Right atrium auricular region (tissue), 2 donors: ENCODE results near the gene PIK3R5. TPM values are rescaled to one million over a fixed set of nuclear protein-coding genes. Genes with fewer than 3 reads are reported as not detected.

ENCODE experiments used
- DNase-seq: peaks from one replicate; pipeline ENCODE4 v3.0.0-alpha.2; 2019; ENCODE audit warnings: low spot score
- H3K27ac ChIP-seq, 2 donors: fragments of 200-600 bp; sonication (generic); 1 replicate in 1 of 2; 2 replicates in 1 of 2; pipeline ENCODE4 v1.5.1; 2016 to 2019
- H3K27me3 ChIP-seq, 2 donors: fragments of 200-600 bp; sonication (generic); one replicate each; pipeline versions ENCODE4 v1.5.1 to v1.6.0; 2017 to 2019
- H3K36me3 ChIP-seq: fragments of 200-600 bp; sonication (generic); one replicate; pipeline ENCODE4 v1.5.1; 2016
- H3K4me1 ChIP-seq, 2 donors: fragments of 200-600 bp; sonication (generic); one replicate each; pipeline versions ENCODE4 v1.5.1 to v1.6.0; 2017 to 2019
- H3K4me3 ChIP-seq, 2 donors: fragments of 200-600 bp; sonication (generic); 1 replicate in 1 of 2; 2 replicates in 1 of 2; pipeline ENCODE4 v1.5.1; 2017 to 2019; ENCODE audit warnings: mild to moderate bottlenecking in 1 of 2, moderate library complexity in 1 of 2
- H3K9me3 ChIP-seq, 2 donors: fragments of 200-600 bp; sonication (generic); one replicate each; pipeline ENCODE4 v1.5.1; 2019
- CTCF ChIP-seq, 2 donors: fragments of 200-600 bp; sonication (generic); IDR thresholded peaks; one replicate each; pipeline ENCODE4 v1.5.1; 2019; ENCODE audit warnings: antibody characterized with exemption in 2 of 2
- total RNA-seq, 2 donors: library from RNA; depleted of rRNA; stranded (reverse); fragments of >200 nt; gene quantifications; one replicate each; pipeline ENCODE4 v1.1.0, GENCODE V29; 2016

PIK3R5 gene
- total RNA-seq, 2 donors from 2014 or later = 5.0 to 7.5 TPM

GRCh38 chr17:8979715-8980114 is 14.2 kb upstream of the PIK3R5 start:
- Histone ChIP-seq H3K4me1 (no peaks in the 10 kb centered on the region), H3K27ac (no peak overlapping the region), H3K36me3 (no peaks in the 10 kb centered on the region), H3K9me3 (no peaks in the 10 kb centered on the region), H3K27me3 (no peaks in the 10 kb centered on the region), H3K4me3 (no peak overlapping the region)
- TF ChIP-seq CTCF (IDR thresholded peaks at IDR 0.05) = no peak
- no peak for DNase-seq

- Histone ChIP-seq H3K9me3 (no peaks in the 10 kb centered on the region), H3K27me3 (no peaks in the 10 kb centered on the region), H3K4me1 (no peaks in the 10 kb centered on the region), H3K27ac (no peak overlapping the region), H3K4me3 (no peak overlapping the region), H3K36me3 (no peaks in the 10 kb centered on the region)
- TF ChIP-seq CTCF (IDR thresholded peaks at IDR 0.05) = no peak
- DNase-seq = no peak
Observed at GRCh38 chr17:8976638-8977037, 11.1 kb upstream of the PIK3R5 start.

GRCh38 chr17:8975091-8975725 is 9.7 kb upstream of the PIK3R5 start:
- no peaks in the 10 kb centered on the region for H3K9me3 ChIP-seq
- H3K36me3 ChIP-seq = no peaks in the 10 kb centered on the region
- no peak overlapping the region for H3K4me3 ChIP-seq
- no peak for TF ChIP-seq CTCF (IDR thresholded peaks at IDR 0.05)
- no peak for DNase-seq
- H3K4me1 ChIP-seq = no peaks in the 10 kb centered on the region
- no peaks in the 10 kb centered on the region for H3K27me3 ChIP-seq
- H3K27ac ChIP-seq = no peak overlapping the region

- no peak for TF ChIP-seq CTCF (IDR thresholded peaks at IDR 0.05)
- H3K4me3 ChIP-seq = no peak overlapping the region
- H3K27me3 ChIP-seq = peaks cover 9% of the 10 kb centered on the region in 2 donors
- DNase-seq = no peak
- H3K27ac ChIP-seq = no peak overlapping the region
- peaks cover 0 to 8% of the 10 kb centered on the region in 2 donors for H3K4me1 ChIP-seq
- H3K36me3 ChIP-seq = no peaks in the 10 kb centered on the region
- peaks cover 0 to 9% of the 10 kb centered on the region in 2 donors for H3K9me3 ChIP-seq
Observed at GRCh38 chr17:8969901-8970300, 4.4 kb upstream of the PIK3R5 start.

- peaks cover 0 to 9% of the 10 kb centered on the region in 2 donors for H3K9me3 ChIP-seq
- DNase-seq = no peak
- H3K27ac ChIP-seq = no peak overlapping the region
- H3K27me3 ChIP-seq = peaks cover 9 to 10% of the 10 kb centered on the region in 2 donors
- no peaks in the 10 kb centered on the region for H3K36me3 ChIP-seq
- no peak for TF ChIP-seq CTCF (IDR thresholded peaks at IDR 0.05)
- H3K4me3 ChIP-seq = no peak overlapping the region
- H3K4me1 ChIP-seq = peaks cover 0 to 8% of the 10 kb centered on the region in 2 donors
Observed at GRCh38 chr17:8968503-8968902, 3.0 kb upstream of the PIK3R5 start.

GRCh38 chr17:8967861-8968260 is 2.4 kb upstream of the PIK3R5 start:
- Histone ChIP-seq H3K4me1 (peaks cover 0 to 8% of the 10 kb centered on the region in 2 donors), H3K9me3 (peaks cover 0 to 9% of the 10 kb centered on the region in 2 donors), H3K27me3 (peaks cover 9 to 10% of the 10 kb centered on the region in 2 donors), H3K36me3 (no peaks in the 10 kb centered on the region), H3K27ac (no peak overlapping the region), H3K4me3 (no peak overlapping the region)
- no peak for DNase-seq
- TF ChIP-seq CTCF (IDR thresholded peaks at IDR 0.05) = no peak
